Measurements from ENCODE around the gene MTUS2.
A peak's percentile ranks its signal among the peaks of the same experiment; 100 is the strongest.

The MTUS2 gene

DNA sequence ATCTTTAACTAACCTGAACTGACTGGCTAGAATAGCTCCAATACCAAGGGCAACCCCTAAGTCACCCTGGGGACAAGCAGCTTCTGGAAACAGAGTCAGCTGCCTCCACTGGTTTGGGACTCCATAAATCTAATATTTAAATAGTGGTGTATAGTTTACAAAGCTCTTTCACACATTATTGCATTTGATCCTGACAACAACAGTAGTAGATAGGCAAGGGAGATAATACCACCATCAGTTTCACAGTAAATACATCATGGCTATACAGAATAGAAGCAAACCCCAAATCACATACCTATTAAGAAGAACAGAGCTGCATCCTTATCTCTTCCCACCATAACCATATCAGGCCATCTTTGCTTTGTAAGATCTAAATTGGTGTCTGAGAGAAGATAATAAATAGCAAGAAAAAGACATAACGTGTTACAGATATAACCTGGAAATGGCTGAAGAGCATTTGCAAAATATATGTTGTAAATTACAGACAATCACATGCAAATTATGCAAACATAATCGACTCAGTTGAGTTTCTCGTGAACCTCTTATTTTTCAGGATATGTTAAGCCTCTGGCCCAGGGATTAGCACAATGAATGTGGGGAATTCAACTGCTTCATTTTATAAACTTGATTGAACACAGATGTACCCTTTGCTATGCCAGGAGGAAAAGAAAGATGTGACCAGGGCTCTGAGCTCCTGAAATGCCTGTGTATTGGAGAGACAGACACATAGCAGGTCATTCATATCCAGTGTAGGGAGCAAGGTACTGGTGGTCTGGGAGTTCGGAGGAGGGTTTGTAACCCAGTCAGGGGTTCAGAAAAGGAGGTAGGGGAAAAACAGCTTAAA is 632.9 kb downstream of the MTUS2 start:
- no peak for DNase-seq (ENCODE audit: low spot score)

DNA sequence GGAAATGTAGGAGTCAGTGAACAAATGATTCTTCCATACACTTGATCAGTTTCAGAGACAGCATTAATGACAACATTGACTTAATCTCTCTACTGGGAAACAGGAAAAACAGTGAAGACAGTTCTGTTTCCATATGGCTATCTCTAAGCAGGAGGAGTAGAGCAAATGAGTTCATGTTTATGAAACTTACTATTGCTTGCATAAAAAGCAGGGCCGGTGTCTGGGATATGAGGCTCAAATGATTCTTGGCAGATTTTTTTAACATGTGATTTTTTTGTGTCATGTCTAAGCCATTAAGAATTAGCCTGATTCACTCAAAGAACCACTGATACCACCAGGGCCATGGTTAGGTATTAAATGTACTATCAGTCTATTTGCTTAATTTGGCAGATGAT is 633.5 kb downstream of the MTUS2 start:
- no peak for DNase-seq (ENCODE audit: low spot score)

DNA sequence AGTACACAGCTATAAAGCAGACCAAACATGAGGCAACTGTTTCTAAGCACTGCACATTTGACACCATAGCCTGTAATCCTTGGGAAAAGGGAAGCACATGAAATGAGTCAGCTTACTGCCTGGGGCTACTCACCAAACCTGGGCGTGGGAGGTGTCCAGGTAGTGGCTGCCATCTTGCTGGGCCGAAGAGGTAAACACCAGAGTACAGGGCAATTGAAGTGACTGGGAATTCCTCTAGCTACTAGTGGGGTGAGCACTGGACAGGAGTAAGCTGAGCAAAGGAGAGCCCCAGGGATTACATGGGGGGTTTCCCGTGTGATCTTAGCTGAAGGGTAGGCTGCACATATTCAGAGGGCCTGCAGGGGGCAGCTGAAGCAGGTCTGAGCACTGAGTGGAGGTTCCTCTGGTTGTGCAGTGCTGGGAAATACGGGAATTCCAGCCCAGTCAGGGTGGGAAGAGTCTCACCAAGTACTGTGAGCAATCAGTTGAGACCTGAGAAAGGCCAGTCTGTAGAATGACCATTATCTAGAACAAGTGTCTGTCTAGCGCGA is 634.9 kb downstream of the MTUS2 start:
- DNase-seq (ENCODE audit: low spot score): peak; percentile 18

DNA sequence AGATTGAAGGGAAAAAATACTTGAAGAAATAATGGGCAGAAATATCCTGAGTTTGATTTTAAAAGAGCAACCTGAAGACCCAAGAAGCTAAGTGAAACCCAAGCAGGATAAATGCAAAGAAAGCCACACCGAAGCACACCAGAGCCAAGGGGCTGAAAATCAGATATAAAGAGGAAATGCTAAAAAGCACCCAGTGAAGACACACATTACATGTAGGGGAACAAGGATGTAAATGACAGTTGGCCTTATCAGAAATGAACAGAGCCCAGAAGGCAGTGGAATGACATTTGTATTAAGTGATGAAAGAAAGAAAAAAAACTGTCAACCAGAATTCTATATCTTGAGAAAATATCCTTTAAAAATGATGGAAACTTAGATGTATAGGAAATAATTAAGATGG is 636.3 kb downstream of the MTUS2 start:
- DNase-seq (ENCODE audit: low spot score): no peak

GRCh38 chr13:29457299-29457698 is 637.2 kb downstream of the MTUS2 start:
- DNase-seq (ENCODE audit: low spot score): peak; percentile 38

GRCh38 chr13:29458419-29458818 is 638.3 kb downstream of the MTUS2 start:
- DNase-seq (ENCODE audit: low spot score): no peak

DNA sequence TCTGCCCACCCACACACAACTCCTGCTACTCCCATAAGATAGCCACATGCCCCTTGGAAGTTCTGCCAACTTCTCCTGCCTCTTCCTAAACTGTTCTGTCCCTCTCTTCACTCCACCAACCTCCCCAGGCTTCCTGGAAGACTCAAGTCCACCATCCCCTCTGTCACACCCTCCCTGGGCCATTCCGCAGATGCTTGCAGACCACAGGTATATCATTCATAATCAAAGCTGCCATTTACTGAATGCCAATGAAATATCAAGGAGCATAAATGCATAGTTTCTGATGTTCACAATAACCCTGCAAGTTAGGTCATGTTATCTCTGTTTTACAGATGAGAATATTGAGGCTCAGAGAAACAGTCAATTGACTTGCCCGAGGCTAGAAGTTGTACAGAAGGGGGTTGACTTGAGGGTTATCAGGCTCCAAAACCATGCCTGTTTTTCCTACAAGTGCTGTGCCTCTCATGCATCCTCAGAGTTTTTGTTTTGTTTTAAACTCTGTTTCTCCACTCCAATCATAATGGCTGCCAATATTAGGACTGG is 639.7 kb downstream of the MTUS2 start:
- no peak for DNase-seq (ENCODE audit: low spot score)

- DNase-seq (ENCODE audit: low spot score): no peak
Measured at GRCh38 chr13:29464105-29464679, 644.1 kb downstream of the MTUS2 start.

DNA sequence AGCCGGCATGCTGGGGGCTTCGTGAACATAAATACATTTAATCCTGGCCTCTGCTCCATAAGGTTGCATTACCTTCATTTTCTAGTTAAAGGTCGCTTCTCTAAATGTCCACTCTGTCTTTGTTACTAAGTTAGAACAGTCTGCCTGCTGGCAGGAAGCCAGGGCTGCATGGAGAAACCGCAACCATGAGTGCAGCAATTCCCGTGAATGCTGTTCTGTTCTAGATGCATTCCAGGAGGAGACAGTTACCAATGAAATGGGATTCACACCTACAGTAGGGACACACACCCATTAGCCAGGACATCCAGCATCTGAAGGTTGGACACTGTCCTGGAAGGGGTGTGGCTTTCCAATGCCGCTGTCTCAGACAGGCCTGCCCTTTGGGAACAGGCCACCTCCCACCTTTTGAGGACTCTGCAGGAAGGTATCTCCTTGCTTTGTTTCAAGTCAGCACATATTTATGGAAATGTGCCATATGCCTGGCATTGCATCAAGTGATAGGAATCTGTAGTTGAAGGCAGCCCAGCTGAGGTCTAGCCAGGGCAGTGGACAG is 645.7 kb downstream of the MTUS2 start:
- no peak for DNase-seq (ENCODE audit: low spot score)

- no peak for DNase-seq (ENCODE audit: low spot score)
Measured at GRCh38 chr13:29471551-29471950, 651.4 kb downstream of the MTUS2 start.

- DNase-seq (ENCODE audit: low spot score): peak; percentile 69
Measured at GRCh38 chr13:29472332-29472961, 652.3 kb downstream of the MTUS2 start.

GRCh38 chr13:29473166-29473565 is 653.0 kb downstream of the MTUS2 start:
- no peak for DNase-seq (ENCODE audit: low spot score)

DNA sequence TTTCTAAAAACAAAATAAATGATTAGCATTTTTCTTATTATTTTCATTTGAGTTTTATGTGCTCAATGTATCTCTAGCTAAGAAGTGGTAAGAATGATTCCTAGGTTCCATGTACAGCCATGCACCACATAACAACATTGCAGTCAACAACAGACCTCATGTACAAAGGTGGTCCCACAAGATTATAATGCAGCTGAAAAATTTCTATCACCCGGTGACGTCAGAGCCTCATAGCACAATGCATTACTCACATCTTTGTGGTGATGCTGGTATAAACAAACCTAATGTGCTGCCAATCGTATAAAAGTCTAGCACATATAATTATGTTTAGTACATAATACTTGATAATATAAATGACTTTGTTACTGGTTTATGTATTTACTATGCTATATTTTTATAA is 654.9 kb downstream of the MTUS2 start:
- DNase-seq (ENCODE audit: low spot score): peak; percentile 23

- no peak for DNase-seq (ENCODE audit: low spot score)
Measured at GRCh38 chr13:29476046-29476445, 655.9 kb downstream of the MTUS2 start.

GRCh38 chr13:29479716-29480492 is 659.8 kb downstream of the MTUS2 start:
- no peak for DNase-seq (ENCODE audit: low spot score)

DNA sequence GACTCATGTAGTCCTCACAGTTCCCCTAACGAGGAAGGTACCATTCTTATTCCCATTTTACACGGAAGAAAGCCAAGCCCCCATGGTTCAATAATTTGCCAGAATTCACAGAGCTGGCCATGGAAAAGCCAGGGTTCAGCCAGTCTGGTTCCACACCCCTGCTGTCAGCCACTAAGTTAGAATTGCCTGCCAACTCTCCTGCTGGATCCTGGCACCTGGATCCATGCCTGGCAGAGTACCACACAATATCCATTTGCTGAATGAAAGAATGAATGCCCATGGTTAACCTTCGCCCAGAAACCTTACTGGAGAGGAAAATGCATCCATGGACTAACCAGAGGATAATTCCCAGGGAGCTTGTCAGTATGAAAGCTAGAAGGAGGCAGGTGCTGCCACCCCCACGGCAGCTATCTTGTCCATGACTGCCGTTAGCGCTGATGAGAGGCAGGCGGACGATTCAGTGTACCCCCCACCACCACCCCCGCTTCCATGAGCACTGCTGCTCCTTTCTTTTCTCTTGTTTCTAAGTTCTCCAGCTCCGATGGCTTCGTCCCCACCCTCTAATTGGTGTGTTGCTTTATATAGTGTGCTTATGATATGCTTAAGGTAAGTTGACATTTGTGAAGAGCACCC is 660.9 kb downstream of the MTUS2 start:
- DNase-seq (ENCODE audit: low spot score): no peak

GRCh38 chr13:29481603-29482002 is 661.5 kb downstream of the MTUS2 start:
- DNase-seq (ENCODE audit: low spot score): no peak

- no peak for DNase-seq (ENCODE audit: low spot score)
Measured at GRCh38 chr13:29482504-29482903, 662.4 kb downstream of the MTUS2 start.

- DNase-seq (ENCODE audit: low spot score): no peak
Measured at GRCh38 chr13:29483211-29483610, 663.1 kb downstream of the MTUS2 start.

DNA sequence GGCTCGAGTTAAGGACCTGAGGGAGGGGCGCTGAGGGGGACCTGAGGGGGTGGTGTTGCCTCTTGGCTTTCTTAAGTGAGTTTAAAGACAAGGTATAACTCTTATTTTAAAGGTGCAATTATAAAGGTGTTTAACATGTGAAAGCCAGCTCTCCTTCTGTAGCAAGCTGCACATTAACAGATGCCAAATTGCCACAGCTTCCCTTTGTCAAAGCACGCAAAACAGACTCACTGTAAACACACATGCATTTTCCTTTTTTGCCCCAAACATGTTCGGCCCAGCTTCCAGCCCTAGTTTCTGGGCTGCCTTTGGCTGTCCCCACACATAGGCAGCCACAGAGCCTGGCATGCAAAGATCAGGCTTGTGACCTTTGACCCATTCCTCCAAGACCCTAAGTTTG is 663.5 kb downstream of the MTUS2 start:
- no peak for DNase-seq (ENCODE audit: low spot score)

DNA sequence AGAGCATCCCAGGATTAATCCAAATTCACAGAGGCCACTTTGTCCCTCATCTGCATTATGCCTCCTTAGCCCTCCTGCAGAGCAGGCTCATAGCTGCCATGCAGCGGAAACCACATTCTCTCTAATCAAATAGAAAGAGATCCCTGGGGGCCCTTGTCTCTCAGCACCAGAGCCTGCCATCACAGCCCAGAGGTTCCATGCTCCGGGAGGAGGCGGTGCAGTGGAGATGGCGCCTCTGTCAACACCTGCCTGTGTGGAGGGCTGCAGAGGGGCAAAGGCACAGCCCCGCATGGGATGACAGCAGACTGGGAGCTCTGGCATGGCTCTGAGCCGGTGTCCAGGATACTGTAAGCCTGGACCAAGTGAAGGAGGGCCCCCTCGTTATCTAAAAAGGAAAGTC is 664.1 kb downstream of the MTUS2 start:
- DNase-seq (ENCODE audit: low spot score): no peak
